Naive thymus-derived CD8-positive, alpha-beta T cell (primary cell): ENCODE measurements around the gene VCP. TPM values are rescaled to one million over a fixed set of nuclear protein-coding genes. Genes with fewer than 3 reads are reported as not detected.

Experiments used
- ATAC-seq, 2 donors: fragments of 150-1000 bp; cut with Tn5 transposase in 1 of 2; sonication (Bioruptor Pico), chemical (Tn5 transposase) in 1 of 2; 1 replicate in 1 of 2; 2 replicates in 1 of 2; pipeline ENCODE4 v1.10.0; 2021; ENCODE audit warnings: mild to moderate bottlenecking in 2 of 2, moderate library complexity in 2 of 2
- POLR2A ChIA-PET: fragments of 350-600 bp; sonication (Branson Sonifier 250); formaldehyde crosslinking; loops from one replicate; lab custom pipeline; 2021; ENCODE audit warnings: antibody characterized with exemption; lab: Charles Lee
- DNase-seq, 10 donors: peaks; one replicate each; pipeline versions ENCODE4 v3.0.0 to v3.0.0-alpha.2; 2020 to 2022
- H3K27ac Mint-ChIP-seq, 10 donors: one replicate each; pipeline ENCODE4 v1.8.0; 2020 to 2022; ENCODE audit warnings: mild to moderate bottlenecking in 10 of 10, mixed read lengths in 10 of 10, moderate library complexity in 4 of 10, inconsistent platforms in 1 of 10
- H3K27me3 Mint-ChIP-seq, 5 donors: one replicate each; pipeline ENCODE4 v1.8.0; 2021 to 2022; ENCODE audit warnings: mixed read lengths in 5 of 5
- H3K36me3 Mint-ChIP-seq, 3 donors: one replicate each; pipeline ENCODE4 v1.8.0; 2020 to 2022; ENCODE audit warnings: mixed read lengths in 3 of 3, mild to moderate bottlenecking in 2 of 3, inconsistent platforms in 1 of 3
- H3K4me1 Mint-ChIP-seq, 4 donors: one replicate each; pipeline ENCODE4 v1.8.0; 2021 to 2022; ENCODE audit warnings: mixed read lengths in 4 of 4
- H3K4me3 Mint-ChIP-seq, 10 donors: one replicate each; pipeline ENCODE4 v1.8.0; 2020 to 2022; ENCODE audit warnings: mild to moderate bottlenecking in 10 of 10, mixed read lengths in 10 of 10, moderate library complexity in 6 of 10, inconsistent platforms in 1 of 10
- H3K9me3 Mint-ChIP-seq, 9 donors: one replicate each; pipeline ENCODE4 v1.8.0; 2020 to 2022; ENCODE audit warnings: mixed read lengths in 9 of 9, mild to moderate bottlenecking in 3 of 9, inconsistent platforms in 1 of 9, moderate library complexity in 1 of 9
- polyA plus RNA-seq, 3 donors: library from polyadenylated mRNA; unstranded; fragments of 300-500 nt; fragmentation: Illumina TruSeq; gene quantifications; one replicate each; pipeline ENCODE4 v1.2.3, GENCODE V29; 2021
- total RNA-seq, 8 experiments: library from RNA in 2 of 8; stranded (reverse) in 2 of 8; gene quantifications; one replicate each; pipeline ENCODE4 v1.2.3 and lab custom pipeline; 2021 to 2026

VCP gene
- total and polyA plus RNA-seq, 5 experiments from 2014 or later: 136 to 177 (median 152) TPM

GRCh38 chr9:35054871-35055644 lies 17.4 kb downstream of the VCP start:
- H3K27me3 Mint-ChIP-seq: no peaks in the 10 kb centered on the region
- no peak for ATAC-seq
- POLR2A ChIA-PET: no interaction called here
- peaks cover 0 to 87% (median 27%) of the 10 kb centered on the region in 3 donors for H3K36me3 Mint-ChIP-seq
- no peak overlapping the region for H3K4me3 Mint-ChIP-seq
- H3K27ac Mint-ChIP-seq: peak overlapping the region in 1 of 10 donors; percentile 26
- H3K9me3 Mint-ChIP-seq: no peaks in the 10 kb centered on the region
- DNase-seq: no peak
- H3K4me1 Mint-ChIP-seq: peaks cover 4 to 12% (median 7%) of the 10 kb centered on the region in 4 donors

- Mint-ChIP-seq H3K4me3 (no peak overlapping the region), H3K36me3 (peaks cover 0 to 83% (median 21%) of the 10 kb centered on the region in 3 donors), H3K27ac (peak overlapping the region in 3 of 10 donors; percentile 24 to 80 (median 26)), H3K27me3 (no peaks in the 10 kb centered on the region), H3K9me3 (no peaks in the 10 kb centered on the region), H3K4me1 (peaks cover 4 to 12% (median 7%) of the 10 kb centered on the region in 4 donors)
- POLR2A ChIA-PET: interaction anchor here (0.6 kb wide), 1 partner anchor 1139 kb away, joined by 6 read pairs; no protein-coding TSS in a partner anchor
- DNase-seq: no peak
- ATAC-seq: no peak
These were observed 18.1 kb downstream of the VCP start for GRCh38 chr9:35054185-35054835.

- ATAC-seq (peak; percentile 78 to 82), DNase-seq (peak in 8 of 10 donors; percentile 19 to 55 (median 43))
- Mint-ChIP-seq H3K9me3 (no peaks in the 10 kb centered on the region), H3K27me3 (no peaks in the 10 kb centered on the region), H3K36me3 (peaks cover 0 to 71% (median 15%) of the 10 kb centered on the region in 3 donors), H3K27ac (peak overlapping the region in 6 of 10 donors; percentile 18 to 72 (median 50)), H3K4me1 (peaks cover 4 to 8% (median 6%) of the 10 kb centered on the region in 4 donors), H3K4me3 (no peak overlapping the region)
- POLR2A ChIA-PET: interaction anchor here (0.7 to 1.7 kb wide), 6 partner anchors 11 to 62 kb away, joined by 3 to 6 read pairs (median 3); partner anchors contain the start of genes DNAJB5, PIGO and VCP
These were observed 21.1 kb downstream of the VCP start for GRCh38 chr9:35051069-35051967.

GRCh38 chr9:35048511-35048910 lies 23.9 kb downstream of the VCP start:
- POLR2A ChIA-PET: no interaction called here
- Mint-ChIP-seq H3K4me1 (peaks cover 4 to 7% (median 6%) of the 10 kb centered on the region in 4 donors), H3K9me3 (no peaks in the 10 kb centered on the region), H3K27ac (peak overlapping the region in 1 of 10 donors; percentile 40), H3K27me3 (no peaks in the 10 kb centered on the region), H3K36me3 (peaks cover 0 to 47% (median 6%) of the 10 kb centered on the region in 3 donors), H3K4me3 (no peak overlapping the region)
- DNase-seq: no peak
- ATAC-seq: no peak

- H3K27me3 Mint-ChIP-seq: no peaks in the 10 kb centered on the region
- peak overlapping the region in 1 of 10 donors; percentile 81 for H3K27ac Mint-ChIP-seq
- no peaks in the 10 kb centered on the region for H3K9me3 Mint-ChIP-seq
- peaks cover 0 to 32% (median 6%) of the 10 kb centered on the region in 3 donors for H3K36me3 Mint-ChIP-seq
- no peak overlapping the region for H3K4me3 Mint-ChIP-seq
- ATAC-seq (no peak), DNase-seq (no peak)
- POLR2A ChIA-PET: no interaction called here
- peaks cover 0 to 7% (median 1%) of the 10 kb centered on the region in 4 donors for H3K4me1 Mint-ChIP-seq
These were observed 28.4 kb downstream of the VCP start for GRCh38 chr9:35044071-35044470.

GRCh38 chr9:35042891-35043545 lies 29.4 kb downstream of the VCP start:
- no peaks in the 10 kb centered on the region for H3K27me3 Mint-ChIP-seq
- peaks cover 0 to 23% (median 0%) of the 10 kb centered on the region in 3 donors for H3K36me3 Mint-ChIP-seq
- POLR2A ChIA-PET: no interaction called here
- H3K4me1 Mint-ChIP-seq: peaks cover 0 to 7% (median 1%) of the 10 kb centered on the region in 4 donors
- H3K9me3 Mint-ChIP-seq: no peaks in the 10 kb centered on the region
- H3K27ac Mint-ChIP-seq: peak overlapping the region in 3 of 10 donors; percentile 22 to 81 (median 52)
- no peak overlapping the region for H3K4me3 Mint-ChIP-seq
- DNase-seq: no peak
- no peak for ATAC-seq

GRCh38 chr9:35042081-35042604 lies 30.3 kb downstream of the VCP start:
- no peak for DNase-seq
- H3K9me3 Mint-ChIP-seq: no peaks in the 10 kb centered on the region
- POLR2A ChIA-PET: no interaction called here
- no peak overlapping the region for H3K4me3 Mint-ChIP-seq
- peaks cover 0 to 7% (median 1%) of the 10 kb centered on the region in 4 donors for H3K4me1 Mint-ChIP-seq
- no peaks in the 10 kb centered on the region for H3K27me3 Mint-ChIP-seq
- ATAC-seq: no peak
- no peak overlapping the region for H3K27ac Mint-ChIP-seq
- peaks cover 0 to 19% (median 0%) of the 10 kb centered on the region in 3 donors for H3K36me3 Mint-ChIP-seq

- peak overlapping the region in 5 of 10 donors; percentile 11 to 85 (median 49) for H3K27ac Mint-ChIP-seq
- POLR2A ChIA-PET: interaction anchor here (0.8 to 1.5 kb wide), 2 partner anchors 16 to 67 kb away, joined by 4 to 6 read pairs; partner anchors contain the start of gene STOML2
- H3K4me1 Mint-ChIP-seq: peaks cover 7 to 13% (median 10%) of the 10 kb centered on the region in 4 donors
- ATAC-seq: peak; percentile 81 to 85
- DNase-seq: peak in 9 of 10 donors; percentile 8 to 66 (median 31)
- peak overlapping the region; percentile 55 to 72 (median 68) for H3K4me3 Mint-ChIP-seq
- no peaks in the 10 kb centered on the region for H3K9me3 Mint-ChIP-seq
- H3K36me3 Mint-ChIP-seq: peaks cover 0 to 2% (median 0%) of the 10 kb centered on the region in 3 donors
- H3K27me3 Mint-ChIP-seq: no peaks in the 10 kb centered on the region
These were observed 36.3 kb downstream of the VCP start for GRCh38 chr9:35035851-35036701.

GRCh38 chr9:35033101-35033500 lies 39.3 kb downstream of the VCP start:
- no peak for DNase-seq
- Mint-ChIP-seq H3K27ac (peak overlapping the region in 2 of 10 donors; percentile 45 to 74), H3K4me1 (peaks cover 7 to 13% (median 10%) of the 10 kb centered on the region in 4 donors), H3K9me3 (no peaks in the 10 kb centered on the region), H3K4me3 (no peak overlapping the region), H3K27me3 (no peaks in the 10 kb centered on the region), H3K36me3 (peaks cover 0 to 2% (median 0%) of the 10 kb centered on the region in 3 donors)
- ATAC-seq: no peak
- POLR2A ChIA-PET: no interaction called here

- no peaks in the 10 kb centered on the region for H3K27me3 Mint-ChIP-seq
- H3K27ac Mint-ChIP-seq: no peak overlapping the region
- DNase-seq: no peak
- ATAC-seq: no peak
- H3K4me3 Mint-ChIP-seq: no peak overlapping the region
- H3K9me3 Mint-ChIP-seq: no peaks in the 10 kb centered on the region
- H3K4me1 Mint-ChIP-seq: no peaks in the 10 kb centered on the region
- no peaks in the 10 kb centered on the region for H3K36me3 Mint-ChIP-seq
- POLR2A ChIA-PET: no interaction called here
These were observed 42.6 kb downstream of the VCP start for GRCh38 chr9:35029852-35030251.

- no peak overlapping the region for H3K27ac Mint-ChIP-seq
- no peak for ATAC-seq
- POLR2A ChIA-PET: no interaction called here
- no peak for DNase-seq
- H3K27me3 Mint-ChIP-seq: no peaks in the 10 kb centered on the region
- no peak overlapping the region for H3K4me3 Mint-ChIP-seq
- peaks cover 0 to 2% (median 0%) of the 10 kb centered on the region in 3 donors for H3K36me3 Mint-ChIP-seq
- H3K4me1 Mint-ChIP-seq: peaks cover 0 to 3% (median 0%) of the 10 kb centered on the region in 4 donors
- H3K9me3 Mint-ChIP-seq: no peaks in the 10 kb centered on the region
These were observed 43.2 kb downstream of the VCP start for GRCh38 chr9:35029241-35029640.
